ENCODE results near the gene EIPR1.

Gene EIPR1

DNA sequence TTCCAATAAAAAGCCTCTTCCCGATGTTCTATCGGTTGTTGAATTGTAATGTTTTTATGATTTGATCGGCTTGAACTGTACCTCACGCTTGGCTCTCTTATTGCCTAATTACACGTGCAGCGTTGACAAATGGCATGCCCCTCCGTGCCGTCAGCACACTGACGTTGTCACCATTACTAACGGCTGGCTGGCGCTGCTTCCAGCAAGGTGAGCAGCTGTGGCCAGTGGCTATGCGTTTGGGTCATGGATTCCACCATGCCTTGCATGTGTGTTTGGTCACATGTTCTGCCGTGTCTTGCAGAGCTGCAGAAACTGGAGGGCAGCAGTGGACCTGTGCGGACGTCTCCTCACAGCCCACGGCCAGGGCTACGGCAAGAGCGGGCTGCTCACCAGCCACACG, 44.0 kb upstream of the EIPR1 start:
- TF ChIP-seq, protein P1, sequence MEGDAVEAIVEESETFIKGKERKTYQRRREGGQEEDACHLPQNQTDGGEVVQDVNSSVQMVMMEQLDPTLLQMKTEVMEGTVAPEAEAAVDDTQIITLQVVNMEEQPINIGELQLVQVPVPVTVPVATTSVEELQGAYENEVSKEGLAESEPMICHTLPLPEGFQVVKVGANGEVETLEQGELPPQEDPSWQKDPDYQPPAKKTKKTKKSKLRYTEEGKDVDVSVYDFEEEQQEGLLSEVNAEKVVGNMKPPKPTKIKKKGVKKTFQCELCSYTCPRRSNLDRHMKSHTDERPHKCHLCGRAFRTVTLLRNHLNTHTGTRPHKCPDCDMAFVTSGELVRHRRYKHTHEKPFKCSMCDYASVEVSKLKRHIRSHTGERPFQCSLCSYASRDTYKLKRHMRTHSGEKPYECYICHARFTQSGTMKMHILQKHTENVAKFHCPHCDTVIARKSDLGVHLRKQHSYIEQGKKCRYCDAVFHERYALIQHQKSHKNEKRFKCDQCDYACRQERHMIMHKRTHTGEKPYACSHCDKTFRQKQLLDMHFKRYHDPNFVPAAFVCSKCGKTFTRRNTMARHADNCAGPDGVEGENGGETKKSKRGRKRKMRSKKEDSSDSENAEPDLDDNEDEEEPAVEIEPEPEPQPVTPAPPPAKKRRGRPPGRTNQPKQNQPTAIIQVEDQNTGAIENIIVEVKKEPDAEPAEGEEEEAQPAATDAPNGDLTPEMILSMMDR (IDR thresholded peaks at IDR 0.05; ENCODE audit: low read depth, low read length), result no peak
- no peak overlapping the region for H3K4me3 ChIP-seq (ENCODE audit: low read depth, low read length)

DNA sequence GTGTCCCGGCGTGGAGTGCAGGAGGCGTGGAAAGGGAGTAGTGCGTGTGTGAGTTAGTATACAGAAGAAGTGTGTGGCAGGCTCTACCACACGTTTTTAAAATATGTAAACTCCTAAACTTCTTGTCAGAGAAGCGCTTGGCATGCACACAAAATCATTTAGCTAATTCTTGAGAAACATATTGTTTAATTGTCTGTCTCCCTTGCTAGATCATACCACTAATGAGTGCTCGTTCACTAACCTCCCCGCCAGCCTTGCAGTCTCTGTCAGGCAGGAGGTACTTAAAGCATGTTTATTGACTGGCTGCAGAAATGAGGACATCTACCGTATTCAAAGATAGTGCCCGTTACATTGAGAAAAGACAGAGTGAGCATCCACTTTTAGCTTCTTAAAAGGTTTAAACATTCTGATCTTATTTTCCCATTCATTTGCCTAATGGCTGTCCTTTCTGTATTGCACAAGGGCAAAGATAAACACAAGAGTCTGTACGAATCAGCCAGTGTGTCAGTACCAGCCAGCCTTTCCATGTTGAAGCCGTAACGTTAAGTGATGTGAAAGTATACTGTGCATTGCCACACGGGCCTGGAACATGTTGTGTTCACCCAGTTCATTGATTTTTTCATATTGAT, 43.3 kb upstream of the EIPR1 start:
- TF ChIP-seq, protein P1 (IDR thresholded peaks at IDR 0.05; ENCODE audit: low read depth, low read length), result no peak

DNA sequence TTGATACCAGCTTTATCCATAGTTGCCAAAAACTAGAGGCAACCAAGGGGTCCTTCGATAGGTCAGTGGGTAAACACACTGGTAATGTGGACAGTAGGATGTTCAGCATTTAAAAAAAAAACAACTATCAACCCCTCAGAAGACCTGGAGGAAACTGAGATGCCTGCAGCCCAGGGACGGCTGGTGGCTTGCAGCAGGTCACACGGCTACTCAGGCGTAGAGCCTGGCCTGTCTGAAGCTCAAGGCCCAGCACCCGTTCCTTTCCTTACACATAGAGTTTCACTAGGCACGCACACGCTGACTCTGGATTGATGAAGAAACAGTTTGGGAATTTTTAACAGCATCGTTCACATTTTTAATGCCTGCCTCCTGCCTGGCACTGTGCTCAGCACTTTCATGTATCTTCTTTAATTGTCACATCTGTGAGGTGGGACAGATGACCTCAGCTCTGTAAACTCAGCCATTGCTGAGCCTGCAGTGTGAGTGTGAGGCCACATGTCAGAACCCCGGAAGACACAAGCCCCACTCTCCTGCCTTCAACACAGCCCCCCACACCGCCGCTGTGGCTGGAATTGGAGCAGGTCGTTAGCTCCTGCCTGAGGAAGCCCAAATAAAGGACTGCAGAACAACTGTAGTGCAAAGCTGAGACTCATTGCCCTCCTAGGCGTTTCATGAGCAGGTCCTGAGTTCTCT, 42.6 kb upstream of the EIPR1 start:
- H3K4me3 ChIP-seq (ENCODE audit: low read depth, low read length), result no peak overlapping the region
- TF ChIP-seq, protein P1 (IDR thresholded peaks at IDR 0.05; ENCODE audit: low read depth, low read length), result no peak

More for the DNA sequence above, 43.3 kb upstream of the EIPR1 start:
- no peak overlapping the region for H3K4me3 ChIP-seq (ENCODE audit: low read depth, low read length)

DNA sequence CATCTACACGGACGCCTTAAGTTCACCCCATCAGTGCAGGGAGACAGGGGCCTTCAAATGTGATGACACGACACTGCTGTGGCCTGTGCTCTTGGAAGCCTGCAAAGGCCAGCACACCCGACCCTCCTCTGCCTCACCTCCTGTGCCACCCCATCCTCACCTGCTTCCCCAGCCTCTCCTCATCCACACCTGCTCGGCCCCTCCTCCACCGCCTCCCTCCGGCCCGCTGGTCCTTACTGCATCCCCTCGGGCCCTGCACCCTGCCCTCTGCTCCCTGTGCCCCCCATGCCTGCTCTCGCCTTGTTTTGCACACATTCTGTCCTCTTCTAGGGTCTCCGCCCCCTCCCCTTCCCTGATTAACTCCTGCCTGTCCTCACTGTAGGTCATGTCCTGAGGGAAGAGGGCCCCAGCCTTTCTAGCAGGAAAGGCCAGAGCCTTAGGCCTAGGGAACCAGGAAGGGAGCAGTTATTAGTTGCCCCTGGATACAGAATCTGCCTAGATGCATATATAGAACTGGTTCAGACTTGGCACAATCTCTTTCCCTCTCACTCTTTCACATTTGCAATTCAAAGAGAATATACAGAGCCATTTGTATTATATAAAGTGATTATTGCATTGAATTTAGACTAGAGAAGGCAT, 41.3 kb upstream of the EIPR1 start:
- TF ChIP-seq, protein P1 (IDR thresholded peaks at IDR 0.05; ENCODE audit: low read depth, low read length), result no peak
- H3K4me3 ChIP-seq (ENCODE audit: low read depth, low read length), result no peak overlapping the region

DNA sequence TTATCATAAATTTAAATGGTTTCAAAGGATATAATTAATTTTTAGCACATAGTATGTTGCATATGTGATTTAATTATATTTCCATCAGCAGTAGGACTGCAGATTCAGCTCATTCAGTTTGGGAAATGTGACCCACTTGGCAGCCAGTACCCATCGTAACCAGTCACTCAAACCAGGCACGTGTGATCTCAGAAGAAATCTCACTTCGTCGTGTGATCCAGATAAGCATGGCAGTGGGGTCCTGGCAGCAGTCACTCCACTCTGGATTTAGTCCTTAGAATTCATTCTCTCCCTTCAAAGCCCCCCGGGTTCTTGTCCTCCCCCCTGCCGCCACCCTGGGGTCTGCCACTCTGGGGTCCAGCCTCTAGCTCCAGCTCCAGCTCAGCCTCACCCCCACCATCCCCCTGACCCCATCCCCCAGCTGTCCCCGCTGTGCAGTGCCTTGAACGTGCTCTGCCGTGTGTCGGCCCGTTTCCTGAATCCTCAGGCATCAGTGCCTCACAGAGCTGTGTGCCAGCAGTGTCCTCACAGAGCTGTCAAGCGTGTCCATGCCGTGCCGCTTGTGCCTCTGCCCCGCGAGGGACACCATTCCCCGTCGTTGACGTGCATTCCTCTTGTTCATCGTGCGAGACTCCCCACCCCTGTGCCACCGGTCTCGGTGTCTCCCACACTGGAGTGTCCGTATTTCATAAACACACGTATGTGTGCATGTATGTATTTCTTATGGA, 36.7 kb upstream of the EIPR1 start:
- TF ChIP-seq, protein P1 (IDR thresholded peaks at IDR 0.05; ENCODE audit: low read depth, low read length), result no peak
- no peak overlapping the region for H3K4me3 ChIP-seq (ENCODE audit: low read depth, low read length)

DNA sequence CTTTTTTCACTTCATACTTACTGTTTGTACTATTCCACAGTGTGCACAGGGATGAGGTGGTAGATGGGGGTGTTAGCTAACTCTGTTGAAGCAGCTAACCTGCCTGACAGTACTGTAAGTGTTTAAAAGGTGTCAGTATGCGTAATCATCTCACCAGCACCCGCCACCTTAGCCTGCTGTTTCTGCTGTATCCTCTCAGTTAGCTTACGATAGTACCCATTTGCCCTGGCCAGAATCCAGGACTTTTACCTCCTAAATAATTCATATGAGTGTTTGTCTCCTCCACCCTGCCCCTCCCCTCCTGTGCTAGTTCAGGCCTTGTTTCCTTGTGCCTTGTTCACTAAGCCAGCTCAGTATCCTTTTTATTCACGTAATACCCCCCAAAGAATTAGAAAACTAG, 36.1 kb upstream of the EIPR1 start:
- TF ChIP-seq, protein P1 (IDR thresholded peaks at IDR 0.05; ENCODE audit: low read depth, low read length), result no peak
- H3K4me3 ChIP-seq (ENCODE audit: low read depth, low read length), result no peak overlapping the region
